Neuron (in vitro differentiated cells): Measurements from ENCODE around the gene MSL1.

ENCODE experiments used
- H2AFZ ChIP-seq: one replicate; pipeline ENCODE4 v1.6.1; 2013; ENCODE audit warnings: low read depth, mild to moderate bottlenecking, inconsistent platforms, low read length, moderate library complexity
- H3K27me3 ChIP-seq: one replicate; pipeline ENCODE4 v1.6.1; 2013; ENCODE audit warnings: low read length; ENCODE audit not compliant: insufficient read depth
- H3K36me3 ChIP-seq: one replicate; pipeline ENCODE4 v1.6.1; 2013; ENCODE audit warnings: low read length; ENCODE audit not compliant: insufficient read depth
- H3K4me1 ChIP-seq: one replicate; pipeline ENCODE4 v1.6.1; 2013; ENCODE audit warnings: low read length; ENCODE audit not compliant: insufficient read depth
- H3K4me3 ChIP-seq: 2 replicates; pipeline ENCODE4 v1.5.1; 2013; ENCODE audit warnings: mild to moderate bottlenecking, low read length, moderate library complexity
- H3K9me3 ChIP-seq: one replicate; pipeline ENCODE4 v1.6.1; 2013; ENCODE audit warnings: low read length

Gene MSL1

DNA sequence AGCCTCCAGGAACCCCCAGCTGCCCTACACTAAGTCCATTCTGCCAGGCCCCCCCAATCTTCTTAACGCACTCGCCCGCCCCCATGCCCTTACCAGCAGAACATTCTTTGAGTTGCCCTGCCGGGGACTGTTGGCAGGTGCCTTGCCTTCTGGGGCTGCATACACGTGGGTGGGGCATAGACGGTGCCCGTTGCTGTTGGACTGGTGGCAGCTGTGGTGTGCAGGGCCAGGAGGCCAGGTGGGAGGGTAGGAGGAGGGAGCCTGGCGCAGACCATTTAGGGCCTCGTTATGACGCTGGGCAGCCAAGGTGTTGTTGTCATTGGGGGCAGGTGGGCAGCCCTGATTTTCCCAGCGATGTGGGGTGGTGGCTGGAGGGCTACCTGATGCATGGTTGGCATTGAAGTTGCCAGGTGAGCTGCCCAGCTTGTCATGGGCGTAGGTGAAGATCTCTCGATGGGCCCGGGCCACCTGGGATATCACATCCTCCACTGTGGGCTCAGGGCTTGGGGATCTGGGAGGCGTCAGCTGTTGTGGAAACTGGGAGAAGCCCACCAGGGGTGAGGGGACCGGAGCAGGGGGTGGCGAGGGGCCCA lies 26.3 kb upstream of the MSL1 start:
- H3K27me3 ChIP-seq: no peaks in the 10 kb centered on the region
- no peak overlapping the region for H2AFZ ChIP-seq
- no peak overlapping the region for H3K4me3 ChIP-seq
- peaks cover 8% of the 10 kb centered on the region for H3K36me3 ChIP-seq
- peaks cover 25% of the 10 kb centered on the region for H3K4me1 ChIP-seq
- H3K9me3 ChIP-seq: no peaks in the 10 kb centered on the region

DNA sequence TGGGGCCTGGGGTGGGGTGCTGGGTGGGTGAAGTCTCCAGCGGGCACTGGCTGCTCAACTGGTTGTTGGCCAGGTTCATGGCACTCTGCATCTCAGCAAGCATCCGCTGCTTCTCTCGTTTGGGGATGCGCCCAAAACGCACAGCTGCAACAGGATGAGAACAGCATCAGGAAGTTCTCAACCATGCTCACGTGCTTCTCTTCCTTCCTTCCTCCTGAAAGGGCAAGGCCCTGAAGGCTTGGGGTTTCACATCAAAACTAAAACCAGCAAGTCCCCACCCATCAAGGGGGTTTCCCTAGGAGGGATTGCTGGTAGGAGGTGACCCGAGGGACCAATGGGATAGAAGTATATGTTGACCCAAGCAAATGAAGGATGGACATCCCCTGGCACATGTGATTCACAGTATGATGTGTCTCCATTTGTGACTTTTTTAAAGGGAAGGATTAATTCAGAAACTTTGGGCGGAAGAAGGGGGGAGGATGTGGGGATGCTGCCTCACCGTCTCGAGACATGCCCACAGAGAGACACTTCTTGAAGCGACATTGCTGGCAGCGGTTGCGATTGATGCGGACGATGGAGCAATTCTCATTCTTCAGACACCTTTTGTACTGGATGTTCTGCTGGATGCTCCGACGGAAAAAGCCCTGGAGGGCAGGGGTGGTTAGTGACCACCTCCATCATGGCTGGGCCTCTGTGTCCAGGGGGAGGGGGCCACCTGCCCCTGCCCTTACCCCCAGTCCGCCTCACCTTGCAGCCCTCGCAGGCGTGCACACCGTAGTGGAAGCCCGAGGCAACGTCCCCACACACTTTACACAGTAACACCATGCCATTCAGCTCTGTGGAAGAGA lies 25.6 kb upstream of the MSL1 start:
- Histone ChIP-seq H3K4me1 (peaks cover 30% of the 10 kb centered on the region), H3K4me3 (no peak overlapping the region)

DNA sequence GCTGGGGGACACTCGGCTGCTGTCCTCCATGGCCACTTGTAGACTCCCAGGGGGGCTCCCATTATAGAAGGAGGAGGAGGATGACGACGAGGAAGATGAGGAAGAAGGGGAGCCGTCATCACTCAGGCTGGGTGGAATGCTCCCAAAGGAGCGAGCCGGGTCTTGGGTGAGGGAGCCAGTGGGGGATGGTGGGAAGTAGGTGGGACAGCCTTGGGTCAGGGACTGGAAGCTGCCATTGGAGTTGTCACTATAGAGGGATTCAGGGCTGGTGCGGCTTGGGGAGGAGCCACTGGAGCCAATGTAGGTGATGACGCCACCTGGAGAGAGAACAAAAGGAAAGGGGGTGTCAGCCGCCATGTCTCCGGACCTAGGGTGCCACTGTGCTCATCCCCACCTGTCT lies 24.7 kb upstream of the MSL1 start:
- no peaks in the 10 kb centered on the region for H3K9me3 ChIP-seq
- no peak overlapping the region for H3K4me3 ChIP-seq
- H2AFZ ChIP-seq: no peak overlapping the region
- H3K4me1 ChIP-seq: peaks cover 25% of the 10 kb centered on the region
- H3K36me3 ChIP-seq: peaks cover 8% of the 10 kb centered on the region
- H3K27me3 ChIP-seq: no peaks in the 10 kb centered on the region

More for the DNA sequence above, 25.6 kb upstream of the MSL1 start:
- peaks cover 8% of the 10 kb centered on the region for H3K36me3 ChIP-seq
- H2AFZ ChIP-seq: no peak overlapping the region
- H3K27me3 ChIP-seq: no peaks in the 10 kb centered on the region
- H3K9me3 ChIP-seq: no peaks in the 10 kb centered on the region

DNA sequence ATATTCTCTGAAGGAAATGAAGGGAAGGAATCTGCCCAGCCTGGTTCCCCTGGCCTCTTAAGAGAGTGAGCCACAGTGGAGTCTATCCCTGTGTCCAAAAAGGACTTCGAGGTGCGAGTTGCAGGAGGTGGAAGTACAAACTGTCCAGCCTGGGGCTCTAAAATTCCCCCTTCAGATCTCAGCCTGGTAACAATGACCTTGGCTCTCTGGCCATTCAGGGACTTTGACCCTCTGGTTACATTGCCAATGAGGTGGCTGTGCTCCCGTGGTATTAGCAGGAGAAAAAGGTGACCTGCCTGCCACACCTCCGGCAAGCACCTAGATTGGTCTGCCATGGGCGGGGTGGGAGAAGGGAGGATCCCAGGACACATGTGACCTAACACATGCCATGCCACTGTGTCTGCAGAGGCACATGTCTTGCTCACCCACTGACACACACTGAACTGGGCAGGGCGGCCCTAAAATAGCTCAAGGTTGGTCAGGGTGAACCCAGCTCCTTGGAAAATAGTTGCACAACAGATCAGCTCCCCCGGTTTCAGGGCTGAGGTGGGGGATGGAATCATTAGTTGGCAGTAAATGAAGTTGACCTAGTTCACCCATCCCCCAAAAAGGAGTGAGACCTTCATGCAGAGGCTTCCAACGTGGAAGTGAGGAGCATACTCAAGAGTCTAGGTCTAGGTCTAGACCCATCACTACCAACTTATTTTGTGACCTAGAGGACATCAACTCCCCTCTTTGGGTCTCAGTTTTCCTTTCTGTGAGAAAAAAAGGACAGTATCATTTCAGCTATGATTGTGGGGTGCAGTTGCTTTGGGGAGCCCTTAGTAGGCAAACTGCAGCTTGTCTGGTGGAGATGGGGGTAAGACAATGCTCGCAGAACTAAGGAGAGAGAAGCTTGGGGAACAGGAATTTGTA lies 23.6 kb upstream of the MSL1 start:
- Histone ChIP-seq H2AFZ (no peak overlapping the region), H3K4me1 (peaks cover 31% of the 10 kb centered on the region), H3K9me3 (no peaks in the 10 kb centered on the region), H3K4me3 (peak overlapping the region; percentile 50), H3K36me3 (peaks cover 7% of the 10 kb centered on the region), H3K27me3 (no peaks in the 10 kb centered on the region)

DNA sequence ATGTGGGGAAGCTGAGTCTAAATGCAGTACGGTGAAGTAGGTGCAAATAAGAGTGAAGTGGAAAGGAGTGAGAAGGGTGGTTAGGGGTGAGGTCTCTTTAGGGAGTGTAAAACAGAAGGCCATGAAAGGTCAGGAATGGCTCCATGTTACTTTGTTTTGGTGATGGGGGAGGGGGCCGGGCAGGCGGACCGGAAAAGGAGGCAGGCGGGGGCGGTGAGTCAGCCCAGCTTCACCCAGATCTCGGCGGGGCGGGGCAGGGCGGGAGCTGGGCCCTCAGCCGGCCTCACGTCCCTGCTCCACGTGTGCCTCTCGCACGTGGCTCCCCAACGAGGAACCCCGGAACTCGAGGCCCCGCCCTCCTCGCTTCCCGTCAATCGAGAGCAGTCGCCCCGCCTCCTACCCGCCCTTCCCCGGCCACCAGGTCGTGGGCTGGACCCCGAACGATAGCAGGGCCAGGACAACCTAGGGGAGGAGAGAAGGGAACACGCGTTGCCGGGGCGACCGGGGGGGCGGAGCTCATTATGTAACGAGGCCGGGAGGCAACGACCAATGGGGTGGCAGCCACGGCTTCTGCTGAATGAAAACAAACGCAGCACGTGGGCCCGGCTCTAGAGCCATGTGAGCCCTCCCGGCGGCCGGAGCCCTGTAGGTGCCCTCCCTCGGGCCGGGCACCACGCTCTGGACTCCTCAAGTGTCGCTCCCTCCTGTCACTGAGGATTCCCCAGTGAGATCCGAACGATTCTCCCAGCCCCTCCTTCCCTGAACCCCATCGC lies 22.7 kb upstream of the MSL1 start:
- Histone ChIP-seq H3K9me3 (no peaks in the 10 kb centered on the region), H2AFZ (peak overlapping the region; percentile 29), H3K4me1 (peaks cover 36% of the 10 kb centered on the region), H3K4me3 (peak overlapping the region; percentile 50), H3K27me3 (no peaks in the 10 kb centered on the region), H3K36me3 (peaks cover 4% of the 10 kb centered on the region)

DNA sequence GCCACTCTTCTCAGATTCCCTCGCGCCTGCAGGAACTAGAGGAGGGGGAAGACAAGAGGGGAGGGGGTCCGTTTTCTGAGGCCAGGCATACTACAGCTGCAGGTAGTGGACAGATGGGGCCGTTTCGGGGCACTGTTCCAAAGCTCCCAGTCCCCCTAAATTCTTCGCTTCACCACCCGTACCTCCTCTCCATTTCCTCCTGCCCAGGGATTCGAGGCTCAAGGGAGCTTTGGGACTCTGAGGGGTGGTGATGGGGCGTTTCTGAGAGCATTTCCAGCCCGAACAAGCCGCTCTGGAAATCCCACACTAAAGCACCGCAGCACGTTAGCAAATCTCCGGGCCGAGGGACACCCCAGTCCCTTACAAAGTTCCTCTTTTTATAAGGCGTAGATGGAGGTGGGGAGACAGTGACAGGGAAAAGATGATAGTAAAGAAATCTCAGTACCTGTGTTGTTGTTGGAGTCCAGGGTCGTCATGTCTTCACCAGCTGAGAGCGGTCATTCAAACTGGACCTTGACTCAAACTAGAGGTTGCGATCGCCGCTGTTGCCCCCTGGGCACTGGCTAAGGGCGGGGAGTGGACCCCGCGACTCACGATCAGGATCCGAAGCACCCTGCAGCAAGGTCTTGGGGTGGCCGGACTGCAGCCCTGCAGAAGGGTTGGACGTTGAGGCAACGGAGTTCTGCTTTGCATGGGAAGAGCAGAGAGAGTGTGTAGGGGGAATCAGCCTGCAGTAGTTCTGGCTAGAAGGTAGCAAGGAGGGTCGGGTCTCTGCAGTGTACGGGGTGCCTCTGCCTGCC lies 22.0 kb upstream of the MSL1 start:
- peaks cover 4% of the 10 kb centered on the region for H3K36me3 ChIP-seq
- H3K9me3 ChIP-seq: no peaks in the 10 kb centered on the region
- H3K4me1 ChIP-seq: peaks cover 36% of the 10 kb centered on the region
- H3K27me3 ChIP-seq: no peaks in the 10 kb centered on the region
- H2AFZ ChIP-seq: peak overlapping the region; percentile 59
- H3K4me3 ChIP-seq: peak overlapping the region; percentile 50

DNA sequence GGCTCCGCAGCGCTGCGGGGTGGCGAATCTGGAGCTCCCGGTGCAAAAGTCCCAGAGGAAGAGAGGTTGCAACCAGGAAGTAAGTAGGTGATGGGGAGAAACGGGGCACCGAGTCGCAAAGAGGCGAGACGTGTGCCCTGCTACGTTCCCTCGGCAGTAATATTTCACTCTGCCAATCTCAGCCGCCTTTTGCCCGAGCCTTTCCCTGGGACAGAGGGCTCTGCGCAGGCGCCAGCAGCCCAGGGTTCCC lies 21.4 kb upstream of the MSL1 start, which contains the start of gene NR1D1:
NR1D1 (minus strand) TSS at position 171 of the 250 bp plus-strand sequence. CDS start 495 bp downstream, outside the sequence.
- Histone ChIP-seq H3K36me3 (peaks cover 3% of the 10 kb centered on the region), H3K9me3 (no peaks in the 10 kb centered on the region), H2AFZ (peak within 1 kb of the TSS; percentile 62), H3K4me3 (peak within 1 kb of the TSS; percentile 50), H3K4me1 (peaks cover 36% of the 10 kb centered on the region), H3K27me3 (no peaks in the 10 kb centered on the region)

DNA sequence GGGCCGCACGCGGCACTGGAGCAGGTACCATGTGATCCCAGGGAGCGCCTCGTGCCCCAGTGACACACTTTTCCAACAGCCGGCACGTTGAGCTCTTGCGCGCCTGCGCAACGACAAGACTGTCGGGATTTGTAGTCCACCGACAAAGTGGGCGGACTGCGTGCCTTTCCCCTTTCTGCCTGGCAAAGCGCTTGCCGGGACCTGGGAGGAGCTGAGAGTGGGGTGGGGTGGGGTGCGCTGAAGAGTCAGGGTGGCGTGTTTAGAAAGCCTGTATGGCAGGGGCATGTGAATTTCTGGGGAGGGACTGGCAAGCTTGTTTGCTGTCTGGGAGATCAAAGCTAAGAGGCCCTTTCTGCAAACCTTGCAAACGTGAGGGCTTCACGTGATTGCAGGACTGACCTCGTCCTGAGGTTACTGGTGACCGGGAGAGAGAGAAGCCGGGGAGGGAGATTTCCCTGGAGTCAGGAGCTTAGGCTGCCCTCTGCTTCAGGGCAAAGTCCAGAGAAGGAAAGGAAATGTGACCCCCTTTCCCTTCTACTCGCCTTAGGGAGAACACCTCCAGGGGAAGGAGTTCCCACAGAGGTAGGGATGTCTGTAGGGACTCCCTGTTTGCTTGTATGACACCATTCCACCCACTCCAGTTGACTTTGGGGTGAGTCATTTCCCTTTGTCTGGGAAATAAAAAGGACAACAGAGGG lies 21.0 kb upstream of the MSL1 start:
- no peaks in the 10 kb centered on the region for H3K27me3 ChIP-seq
- H2AFZ ChIP-seq: peak overlapping the region; percentile 62
- H3K36me3 ChIP-seq: no peaks in the 10 kb centered on the region
- no peaks in the 10 kb centered on the region for H3K9me3 ChIP-seq
- peaks cover 36% of the 10 kb centered on the region for H3K4me1 ChIP-seq
- H3K4me3 ChIP-seq: peak overlapping the region; percentile 50

DNA sequence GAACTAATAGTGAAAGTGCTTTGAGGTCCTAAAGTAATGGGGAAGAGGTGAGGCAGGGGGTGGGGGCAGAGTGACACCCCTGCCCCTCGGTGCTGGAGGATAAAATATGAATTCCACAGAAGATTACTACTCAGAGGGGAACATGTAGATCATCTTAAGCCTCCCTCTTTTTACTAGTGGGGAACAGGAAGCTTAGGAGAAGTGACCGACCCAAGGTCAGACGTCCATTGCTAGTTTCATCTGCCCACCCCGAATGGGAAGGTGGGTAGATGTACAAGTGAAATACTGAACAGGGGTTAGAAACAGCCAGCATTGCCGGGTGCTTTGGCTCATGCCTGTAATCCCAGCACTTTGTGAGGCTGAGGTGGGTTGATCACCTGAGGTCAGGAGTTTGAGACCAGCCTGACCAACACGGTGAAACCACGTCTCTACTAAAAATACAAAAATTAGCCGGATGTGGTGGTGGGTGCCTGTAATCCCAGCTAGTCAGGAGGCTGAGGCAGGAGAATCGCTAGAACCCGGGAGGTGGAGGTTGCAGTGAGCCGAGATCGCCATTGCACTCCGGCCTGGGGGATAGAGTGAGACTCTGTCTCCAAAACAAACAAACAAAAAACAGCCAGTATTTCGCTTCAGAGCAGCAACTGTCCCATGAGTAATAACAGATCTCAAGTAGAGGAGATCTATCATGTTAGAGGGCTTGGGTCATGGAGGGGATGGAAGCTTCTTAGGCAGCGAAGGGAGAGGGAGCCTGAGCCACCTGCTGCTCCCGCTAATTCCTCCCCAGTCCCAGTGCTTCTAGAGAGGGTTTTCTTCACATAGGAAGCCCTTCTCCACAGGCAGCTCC lies 20.2 kb upstream of the MSL1 start:
- Histone ChIP-seq H3K36me3 (no peaks in the 10 kb centered on the region), H3K4me3 (no peak overlapping the region), H2AFZ (no peak overlapping the region), H3K27me3 (no peaks in the 10 kb centered on the region), H3K9me3 (no peaks in the 10 kb centered on the region), H3K4me1 (peaks cover 39% of the 10 kb centered on the region)

DNA sequence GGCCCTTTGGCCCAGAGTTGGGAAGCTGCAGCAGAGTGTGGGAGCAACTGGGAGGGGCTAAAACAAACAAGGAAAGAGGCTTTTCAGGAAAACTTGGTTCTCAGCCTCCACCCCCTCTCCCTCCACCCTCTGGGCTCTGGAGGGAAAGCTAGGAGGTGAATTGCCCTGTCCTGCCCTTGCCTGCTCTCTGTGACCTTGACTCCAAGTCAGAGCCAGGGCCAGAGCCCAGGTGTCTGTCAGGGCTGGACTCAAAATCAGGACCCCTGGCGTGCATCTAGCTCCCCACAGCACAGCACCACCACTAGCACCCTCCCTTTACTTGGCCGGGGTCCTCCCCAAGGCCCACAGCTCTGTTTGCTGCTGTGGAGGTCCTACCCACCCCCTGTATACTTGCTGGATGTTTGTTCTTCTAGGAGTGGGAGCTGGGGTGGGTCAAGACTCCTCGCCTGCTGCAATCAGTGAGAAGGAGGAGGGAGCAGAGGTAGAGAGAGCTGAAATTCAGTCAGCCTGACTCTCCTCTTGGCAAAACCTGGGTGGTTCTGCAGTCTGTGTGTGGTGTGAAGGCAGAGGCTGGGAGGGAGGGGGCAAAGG lies 18.6 kb upstream of the MSL1 start:
- Histone ChIP-seq H2AFZ (no peak overlapping the region), H3K9me3 (no peaks in the 10 kb centered on the region), H3K4me3 (no peak overlapping the region), H3K4me1 (peaks cover 55% of the 10 kb centered on the region), H3K36me3 (no peaks in the 10 kb centered on the region), H3K27me3 (no peaks in the 10 kb centered on the region)

DNA sequence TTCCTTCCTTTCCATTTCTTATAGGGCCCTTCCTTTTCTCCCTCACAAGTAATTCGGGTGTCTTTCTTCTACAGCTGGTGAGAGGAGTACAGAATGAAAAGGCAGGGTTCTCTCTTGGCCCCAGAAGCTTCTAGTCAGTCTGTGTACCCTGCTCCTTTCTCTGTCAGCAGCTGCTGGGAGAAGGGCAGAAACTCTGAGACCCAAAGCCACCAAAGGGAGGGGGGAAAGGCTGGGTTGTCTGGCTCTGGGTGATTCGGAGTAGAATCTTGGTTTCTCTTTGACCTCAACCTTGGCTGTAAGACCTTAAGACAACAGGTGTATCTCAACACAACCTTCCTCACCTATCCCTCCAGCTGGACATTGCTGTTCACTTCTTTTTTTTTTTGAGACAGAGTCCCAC lies 18.1 kb upstream of the MSL1 start:
- no peak overlapping the region for H3K4me3 ChIP-seq
- peaks cover 54% of the 10 kb centered on the region for H3K4me1 ChIP-seq
- no peak overlapping the region for H2AFZ ChIP-seq
- H3K27me3 ChIP-seq: no peaks in the 10 kb centered on the region
- H3K36me3 ChIP-seq: no peaks in the 10 kb centered on the region
- H3K9me3 ChIP-seq: no peaks in the 10 kb centered on the region
